Astrocyte (in vitro differentiated cells and primary cell): Measurements from ENCODE around the gene TMEM108. TPM values are rescaled to one million over a fixed set of nuclear protein-coding genes. Genes with fewer than 3 reads are reported as not detected.

Experiments used
- DNase-seq: peaks from one replicate; pipeline ENCODE4 v3.0.0-alpha.2; 2010; ENCODE audit warnings: low read depth
- FAIRE-seq: peaks from 2 replicates; lab custom pipeline; 2011; peaks lifted over from hg19 to GRCh38; lab: Jason Lieb, UNC
- H2AFZ ChIP-seq: 2 replicates; pipeline ENCODE4 v1.6.0; 2012; ENCODE audit warnings: low read depth, low read length, inconsistent platforms
- H3K27ac ChIP-seq: 2 replicates; pipeline ENCODE4 v1.5.1; 2011; ENCODE audit warnings: low read depth, low read length, inconsistent platforms
- H3K27me3 ChIP-seq: 2 replicates; pipeline ENCODE4 v1.6.0; 2011; ENCODE audit warnings: low read length, inconsistent platforms; ENCODE audit not compliant: insufficient read depth
- H3K36me3 ChIP-seq: 2 replicates; pipeline ENCODE4 v1.5.1; 2011; ENCODE audit warnings: low read length, inconsistent platforms; ENCODE audit not compliant: insufficient read depth
- H3K4me1 ChIP-seq: 2 replicates; pipeline ENCODE4 v1.5.1; 2011; ENCODE audit warnings: low read length, inconsistent platforms; ENCODE audit not compliant: insufficient read depth
- H3K4me2 ChIP-seq: 2 replicates; pipeline ENCODE4 v1.6.0; 2012; ENCODE audit warnings: low read length, inconsistent platforms
- H3K4me3 ChIP-seq: 2 replicates; pipeline ENCODE4 v1.5.1; 2011; ENCODE audit warnings: low read depth, mild to moderate bottlenecking, low read length, inconsistent platforms; ENCODE audit not compliant: insufficient read depth
- H3K79me2 ChIP-seq: 2 replicates; pipeline ENCODE4 v1.6.0; 2012; ENCODE audit warnings: mild to moderate bottlenecking, low read length, inconsistent platforms; ENCODE audit not compliant: insufficient read depth
- H3K9ac ChIP-seq: 2 replicates; pipeline ENCODE4 v1.6.0; 2012; ENCODE audit warnings: mild to moderate bottlenecking, low read length, inconsistent platforms
- H3K9me3 ChIP-seq: 2 replicates; pipeline ENCODE4 v1.5.1; 2012; ENCODE audit warnings: low read depth, mild to moderate bottlenecking, low read length, inconsistent platforms; ENCODE audit not compliant: insufficient read depth
- H4K20me1 ChIP-seq: 2 replicates; pipeline ENCODE4 v1.6.0; 2012; ENCODE audit warnings: low read length, inconsistent platforms; ENCODE audit not compliant: insufficient read depth
- H3K27ac Mint-ChIP-seq: one replicate; pipeline ENCODE4 v1.8.0; 2021; ENCODE audit warnings: mild to moderate bottlenecking, mixed read lengths; ENCODE audit not compliant: unreplicated experiment
- H3K27me3 Mint-ChIP-seq: one replicate; pipeline ENCODE4 v1.8.0; 2021; ENCODE audit warnings: low read depth, mixed read lengths; ENCODE audit not compliant: unreplicated experiment
- H3K36me3 Mint-ChIP-seq: one replicate; pipeline ENCODE4 v1.8.0; 2021; ENCODE audit warnings: low read depth, mixed read lengths; ENCODE audit not compliant: unreplicated experiment
- H3K4me1 Mint-ChIP-seq: one replicate; pipeline ENCODE4 v1.8.0; 2021; ENCODE audit warnings: low read depth, mixed read lengths; ENCODE audit not compliant: unreplicated experiment
- H3K4me3 Mint-ChIP-seq: one replicate; pipeline ENCODE4 v1.8.0; 2021; ENCODE audit warnings: mild to moderate bottlenecking, moderate library complexity, mixed read lengths; ENCODE audit not compliant: unreplicated experiment
- H3K9me3 Mint-ChIP-seq: one replicate; pipeline ENCODE4 v1.8.0; 2021; ENCODE audit warnings: mild to moderate bottlenecking, mixed read lengths; ENCODE audit not compliant: unreplicated experiment
- CTCF ChIP-seq: IDR thresholded peaks from 2 replicates; pipeline ENCODE4 v1.5.1; 2011; ENCODE audit warnings: low read depth, mild to moderate bottlenecking, inconsistent platforms, low read length, moderate library complexity; ENCODE audit not compliant: insufficient read depth
- EZH2 ChIP-seq: IDR thresholded peaks from 2 replicates; pipeline ENCODE4 v1.6.1; 2012; ENCODE audit warnings: mild to moderate bottlenecking, low read length, inconsistent platforms; ENCODE audit not compliant: insufficient read depth
- total RNA-seq: library from RNA; stranded (reverse); gene quantifications from 2 replicates; pipeline ENCODE4 v1.2.1, GENCODE V29; 2021

Gene TMEM108
- total RNA-seq, 1 donor from 2014 or later = 5.6 TPM

GRCh38 chr3:133208184-133208583, 170.0 kb downstream of the TMEM108 start:
- FAIRE-seq = no peak

DNA sequence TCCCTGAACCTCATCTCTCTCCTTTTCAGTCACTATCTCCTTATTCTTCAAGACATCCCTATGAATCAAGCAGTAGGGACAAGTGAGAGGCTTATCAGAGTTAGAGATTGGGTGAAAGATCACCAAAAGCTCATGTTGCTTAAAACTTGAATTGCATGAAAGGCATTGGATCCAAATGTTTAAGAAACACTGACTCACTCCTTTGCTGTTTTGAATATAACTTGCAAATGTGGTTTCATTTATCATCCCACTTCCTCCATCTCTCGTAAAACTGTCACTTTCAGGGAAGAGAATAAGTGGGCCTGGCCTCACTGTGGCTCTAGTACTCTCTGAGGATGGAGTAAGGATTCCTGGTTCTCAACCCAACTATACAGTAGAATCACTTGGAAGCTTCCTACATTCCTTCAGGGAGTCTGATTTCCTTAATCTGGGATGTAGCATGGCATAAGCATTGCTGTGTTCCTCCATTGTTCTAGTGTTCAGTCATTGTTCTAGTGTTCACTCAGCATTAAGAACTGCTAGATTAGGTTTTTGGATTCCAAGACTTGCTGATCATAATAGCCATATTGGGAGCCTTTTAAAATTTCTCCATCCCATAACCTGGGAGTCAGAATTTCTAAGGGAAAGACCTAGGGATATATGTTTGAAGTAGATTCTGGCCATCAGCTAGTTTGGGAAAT, 171.8 kb downstream of the TMEM108 start:
- H3K27ac Mint-ChIP-seq = no peak overlapping the region
- DNase-seq (peak; percentile 52), FAIRE-seq (no peak)
- TF ChIP-seq CTCF = no peak
- TF ChIP-seq EZH2 = no peak
- no peaks in the 10 kb centered on the region for H4K20me1 ChIP-seq
- no peaks in the 10 kb centered on the region for H3K36me3 ChIP-seq
- no peak overlapping the region for H3K27ac ChIP-seq
- no peak overlapping the region for H3K9ac ChIP-seq
- no peak overlapping the region for H3K4me3 ChIP-seq
- peaks cover 7% of the 10 kb centered on the region for H3K4me1 ChIP-seq
- H3K27me3 Mint-ChIP-seq = no peaks in the 10 kb centered on the region
- no peaks in the 10 kb centered on the region for H3K79me2 ChIP-seq
- no peaks in the 10 kb centered on the region for H3K36me3 Mint-ChIP-seq
- H3K9me3 Mint-ChIP-seq = peaks cover 4% of the 10 kb centered on the region
- H2AFZ ChIP-seq = no peak overlapping the region
- H3K4me3 Mint-ChIP-seq = no peak overlapping the region
- peak overlapping the region; percentile 5 for H3K4me2 ChIP-seq
- peaks cover 15% of the 10 kb centered on the region for H3K4me1 Mint-ChIP-seq
- H3K9me3 ChIP-seq = no peaks in the 10 kb centered on the region
- no peaks in the 10 kb centered on the region for H3K27me3 ChIP-seq

More at GRCh38 chr3:133208184-133208583, 170.0 kb downstream of the TMEM108 start:
- no peak for TF ChIP-seq CTCF
- TF ChIP-seq EZH2 = no peak
- H3K27me3 Mint-ChIP-seq = no peaks in the 10 kb centered on the region
- no peak for DNase-seq
- Histone ChIP-seq H3K4me3 (no peak overlapping the region), H4K20me1 (no peaks in the 10 kb centered on the region), H3K9ac (no peak overlapping the region), H3K4me2 (no peak overlapping the region), H3K79me2 (no peaks in the 10 kb centered on the region), H3K27ac (no peak overlapping the region), H3K36me3 (no peaks in the 10 kb centered on the region), H2AFZ (no peak overlapping the region), H3K9me3 (no peaks in the 10 kb centered on the region), H3K27me3 (no peaks in the 10 kb centered on the region), H3K4me1 (peaks cover 7% of the 10 kb centered on the region)
- no peak overlapping the region for H3K4me3 Mint-ChIP-seq
- H3K9me3 Mint-ChIP-seq = peaks cover 6% of the 10 kb centered on the region
- H3K27ac Mint-ChIP-seq = no peak overlapping the region
- H3K36me3 Mint-ChIP-seq = peaks cover 2% of the 10 kb centered on the region
- H3K4me1 Mint-ChIP-seq = peaks cover 11% of the 10 kb centered on the region

DNA sequence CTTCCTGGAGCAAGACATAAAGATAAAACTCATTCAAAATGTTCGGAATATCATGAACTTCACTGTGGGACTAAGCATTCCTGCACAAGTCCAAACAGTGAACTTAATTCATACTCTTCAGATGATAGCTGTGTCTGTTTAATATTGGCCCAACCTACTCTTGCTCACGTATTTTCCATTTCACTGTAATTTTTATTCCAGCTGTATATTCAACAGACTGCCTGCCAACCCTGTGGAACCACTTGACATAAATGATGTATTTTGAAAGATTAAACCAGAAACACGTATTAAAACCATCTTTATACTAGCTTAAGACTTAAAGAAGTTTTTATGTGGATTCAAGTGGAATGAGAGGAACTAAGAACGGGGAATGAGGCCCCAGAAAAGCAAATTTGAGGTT, 172.5 kb downstream of the TMEM108 start:
- no peaks in the 10 kb centered on the region for H3K9me3 ChIP-seq
- H3K36me3 ChIP-seq = no peaks in the 10 kb centered on the region
- no peak overlapping the region for H3K4me3 ChIP-seq
- H3K79me2 ChIP-seq = no peaks in the 10 kb centered on the region
- H3K4me1 ChIP-seq = peaks cover 7% of the 10 kb centered on the region
- H3K27ac Mint-ChIP-seq = no peak overlapping the region
- no peak overlapping the region for H3K27ac ChIP-seq
- H3K36me3 Mint-ChIP-seq = no peaks in the 10 kb centered on the region
- no peak overlapping the region for H3K4me3 Mint-ChIP-seq
- H4K20me1 ChIP-seq = no peaks in the 10 kb centered on the region
- DNase-seq = no peak
- H3K9ac ChIP-seq = no peak overlapping the region
- no peaks in the 10 kb centered on the region for H3K27me3 ChIP-seq
- H3K9me3 Mint-ChIP-seq = peaks cover 4% of the 10 kb centered on the region
- H2AFZ ChIP-seq = no peak overlapping the region
- H3K4me2 ChIP-seq = no peak overlapping the region
- H3K27me3 Mint-ChIP-seq = no peaks in the 10 kb centered on the region
- TF ChIP-seq EZH2 = no peak
- TF ChIP-seq CTCF = no peak
- peaks cover 13% of the 10 kb centered on the region for H3K4me1 Mint-ChIP-seq
- FAIRE-seq = no peak
